SK-N-SH (cell line): ENCODE data around the gene KANK3.

Source experiments
- EP300 ChIP-seq, 2 experiments: IDR thresholded peaks; 2 replicates each; pipeline versions ENCODE4 v1.4.0 to v1.6.1; 2012; ENCODE audit warnings: borderline replicate concordance in 1 of 2, low read depth in 1 of 2, low read length in 1 of 2
- EZH2phosphoT487 ChIP-seq: fragments of 200-600 bp; sonication (generic); IDR thresholded peaks from 2 replicates; pipeline ENCODE4 v1.6.1; 2017; ENCODE audit warnings: low read depth, mixed run types, mild to moderate bottlenecking, antibody characterized with exemption, moderate library complexity, borderline replicate concordance
- MEF2A ChIP-seq: IDR thresholded peaks from 2 replicates; pipeline ENCODE4 v1.4.0; 2012; ENCODE audit warnings: low read depth, borderline replicate concordance
- MXI1 ChIP-seq: IDR thresholded peaks from 2 replicates; pipeline ENCODE4 v1.6.1; 2012; ENCODE audit warnings: mild to moderate bottlenecking, low read depth, low read length, improper control_type of control experiment
- POLR2AphosphoS5 ChIP-seq: IDR thresholded peaks from 2 replicates; pipeline ENCODE4 v1.6.1; 2012; ENCODE audit warnings: low read depth, low read length
- RAD21 ChIP-seq: IDR thresholded peaks from 2 replicates; pipeline ENCODE4 v1.6.1; 2012; ENCODE audit warnings: mild to moderate bottlenecking, low read length
- RXRA ChIP-seq: IDR thresholded peaks from 2 replicates; pipeline ENCODE4 v1.4.0; 2012; ENCODE audit warnings: low read depth, mild to moderate bottlenecking, borderline replicate concordance
- SIN3A ChIP-seq: IDR thresholded peaks from 2 replicates; pipeline ENCODE4 v1.6.1; 2012; ENCODE audit warnings: low read depth, mild to moderate bottlenecking, low read length, moderate library complexity, borderline replicate concordance
- SMC3 ChIP-seq: IDR thresholded peaks from 2 replicates; pipeline ENCODE4 v1.6.1; 2012; ENCODE audit warnings: low read depth, low read length, improper control_type of control experiment
- USF2 ChIP-seq: fragments of 150-350 bp; IDR thresholded peaks from 2 replicates; pipeline ENCODE4 v1.6.1; 2017; ENCODE audit warnings: antibody characterized with exemption, low read length, low read depth, borderline replicate concordance
- TF ChIP-seq, protein P1 (sequence below): fragments of 200-600 bp; sonication (generic); IDR thresholded peaks from 2 replicates; pipeline ENCODE4 v1.6.1; 2017; ENCODE audit warnings: antibody characterized with exemption, mild to moderate bottlenecking, moderate library complexity
- TF ChIP-seq, protein P2 (sequence below): IDR thresholded peaks from 2 replicates; pipeline ENCODE4 v1.4.0; 2012; ENCODE audit warnings: low read depth, borderline replicate concordance

- TF ChIP-seq, protein P1, sequence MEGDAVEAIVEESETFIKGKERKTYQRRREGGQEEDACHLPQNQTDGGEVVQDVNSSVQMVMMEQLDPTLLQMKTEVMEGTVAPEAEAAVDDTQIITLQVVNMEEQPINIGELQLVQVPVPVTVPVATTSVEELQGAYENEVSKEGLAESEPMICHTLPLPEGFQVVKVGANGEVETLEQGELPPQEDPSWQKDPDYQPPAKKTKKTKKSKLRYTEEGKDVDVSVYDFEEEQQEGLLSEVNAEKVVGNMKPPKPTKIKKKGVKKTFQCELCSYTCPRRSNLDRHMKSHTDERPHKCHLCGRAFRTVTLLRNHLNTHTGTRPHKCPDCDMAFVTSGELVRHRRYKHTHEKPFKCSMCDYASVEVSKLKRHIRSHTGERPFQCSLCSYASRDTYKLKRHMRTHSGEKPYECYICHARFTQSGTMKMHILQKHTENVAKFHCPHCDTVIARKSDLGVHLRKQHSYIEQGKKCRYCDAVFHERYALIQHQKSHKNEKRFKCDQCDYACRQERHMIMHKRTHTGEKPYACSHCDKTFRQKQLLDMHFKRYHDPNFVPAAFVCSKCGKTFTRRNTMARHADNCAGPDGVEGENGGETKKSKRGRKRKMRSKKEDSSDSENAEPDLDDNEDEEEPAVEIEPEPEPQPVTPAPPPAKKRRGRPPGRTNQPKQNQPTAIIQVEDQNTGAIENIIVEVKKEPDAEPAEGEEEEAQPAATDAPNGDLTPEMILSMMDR, result no peak
- no peak for TF ChIP-seq SMC3
- TF ChIP-seq USF2, result no peak
- no peak for TF ChIP-seq POLR2AphosphoS5
- no peak for TF ChIP-seq MEF2A
- TF ChIP-seq EZH2phosphoT487, result no peak
- TF ChIP-seq RAD21, result no peak
- TF ChIP-seq SIN3A, result no peak
- TF ChIP-seq, protein P2, sequence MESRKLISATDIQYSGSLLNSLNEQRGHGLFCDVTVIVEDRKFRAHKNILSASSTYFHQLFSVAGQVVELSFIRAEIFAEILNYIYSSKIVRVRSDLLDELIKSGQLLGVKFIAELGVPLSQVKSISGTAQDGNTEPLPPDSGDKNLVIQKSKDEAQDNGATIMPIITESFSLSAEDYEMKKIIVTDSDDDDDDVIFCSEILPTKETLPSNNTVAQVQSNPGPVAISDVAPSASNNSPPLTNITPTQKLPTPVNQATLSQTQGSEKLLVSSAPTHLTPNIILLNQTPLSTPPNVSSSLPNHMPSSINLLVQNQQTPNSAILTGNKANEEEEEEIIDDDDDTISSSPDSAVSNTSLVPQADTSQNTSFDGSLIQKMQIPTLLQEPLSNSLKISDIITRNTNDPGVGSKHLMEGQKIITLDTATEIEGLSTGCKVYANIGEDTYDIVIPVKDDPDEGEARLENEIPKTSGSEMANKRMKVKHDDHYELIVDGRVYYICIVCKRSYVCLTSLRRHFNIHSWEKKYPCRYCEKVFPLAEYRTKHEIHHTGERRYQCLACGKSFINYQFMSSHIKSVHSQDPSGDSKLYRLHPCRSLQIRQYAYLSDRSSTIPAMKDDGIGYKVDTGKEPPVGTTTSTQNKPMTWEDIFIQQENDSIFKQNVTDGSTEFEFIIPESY, result no peak
- TF ChIP-seq EP300 (IDR thresholded peaks at IDR 0.05; ENCODE audit: borderline replicate concordance in 1 of 2, low read depth in 1 of 2, low read length in 1 of 2), result no peak
- no peak for TF ChIP-seq MXI1
- TF ChIP-seq RXRA, result no peak
These were observed at the start of gene KANK3 for GRCh38 chr19:8342684-8343482.
